ENCODE measurements around the gene AMBP.

The AMBP gene

DNA sequence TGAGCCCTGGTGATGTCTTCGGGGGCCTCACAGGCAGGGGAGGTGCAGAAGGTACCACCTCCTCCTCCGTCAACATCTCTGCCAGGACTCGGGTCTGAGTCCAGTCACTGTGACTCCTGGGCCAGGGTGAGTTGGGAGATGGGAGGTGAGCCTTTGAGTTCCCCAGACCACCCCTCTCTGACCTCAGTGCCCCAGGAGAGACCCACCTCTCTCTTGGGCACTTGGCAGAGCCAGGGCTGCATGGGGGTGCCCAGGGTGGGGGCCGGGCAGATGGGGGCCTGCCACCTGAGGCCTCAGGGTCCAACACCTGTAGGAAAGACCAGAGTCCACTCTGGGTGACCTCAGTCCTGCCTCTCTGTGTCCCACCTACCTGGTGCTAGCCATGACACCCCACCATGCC, 14.2 kb upstream of the AMBP start:
- no peak overlapping the region for H3K4me2 ChIP-seq (ENCODE audit: low read length)

DNA sequence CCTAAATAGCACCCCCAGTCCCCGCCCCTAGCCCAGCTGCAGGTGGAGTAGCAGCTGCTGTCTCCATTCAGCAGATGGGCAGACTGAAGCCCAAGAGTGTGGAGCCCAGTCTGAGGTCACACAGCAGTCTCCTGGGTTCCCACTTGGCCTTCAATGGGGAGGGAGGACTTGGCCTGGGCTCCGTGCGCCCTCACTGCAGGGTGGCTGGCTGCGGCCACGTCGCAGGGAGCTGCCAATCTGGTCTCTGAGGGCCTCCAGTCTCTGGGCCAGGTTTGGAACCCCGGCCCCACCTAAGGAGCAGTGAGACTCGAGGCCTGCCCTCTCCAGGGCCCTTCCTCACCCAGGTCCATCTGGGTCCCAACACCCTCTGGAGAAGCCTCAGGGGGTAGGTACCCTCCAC, 13.6 kb upstream of the AMBP start:
- H3K36me3 ChIP-seq (ENCODE audit: control insufficient read depth, low read length), result no peaks in the 10 kb centered on the region
- no peaks in the 10 kb centered on the region for H4K20me1 ChIP-seq (ENCODE audit: control insufficient read depth, insufficient read depth, low read depth, low read length)
- no peaks in the 10 kb centered on the region for H3K79me2 ChIP-seq (ENCODE audit: control insufficient read depth, low read length)
- H3K9me3 ChIP-seq (ENCODE audit: control insufficient read depth, insufficient read depth, low read length), result no peaks in the 10 kb centered on the region
- no peaks in the 10 kb centered on the region for H3K9me2 ChIP-seq (replicated peaks; ENCODE audit: control insufficient read depth, low read length)
- H3F3A ChIP-seq (ENCODE audit: control insufficient read depth, insufficient read depth), result no peaks in the 10 kb centered on the region
- H3K27me3 ChIP-seq (ENCODE audit: control insufficient read depth, low read length), result peaks cover 4% of the 10 kb centered on the region
- H3K27ac ChIP-seq (ENCODE audit: low read depth, low read length), result no peak overlapping the region
- H3K4me1 ChIP-seq (ENCODE audit: control insufficient read depth, low read length), result no peaks in the 10 kb centered on the region
- H3K4me3 ChIP-seq (ENCODE audit: low read length), result no peak overlapping the region
- TF ChIP-seq, protein P1, sequence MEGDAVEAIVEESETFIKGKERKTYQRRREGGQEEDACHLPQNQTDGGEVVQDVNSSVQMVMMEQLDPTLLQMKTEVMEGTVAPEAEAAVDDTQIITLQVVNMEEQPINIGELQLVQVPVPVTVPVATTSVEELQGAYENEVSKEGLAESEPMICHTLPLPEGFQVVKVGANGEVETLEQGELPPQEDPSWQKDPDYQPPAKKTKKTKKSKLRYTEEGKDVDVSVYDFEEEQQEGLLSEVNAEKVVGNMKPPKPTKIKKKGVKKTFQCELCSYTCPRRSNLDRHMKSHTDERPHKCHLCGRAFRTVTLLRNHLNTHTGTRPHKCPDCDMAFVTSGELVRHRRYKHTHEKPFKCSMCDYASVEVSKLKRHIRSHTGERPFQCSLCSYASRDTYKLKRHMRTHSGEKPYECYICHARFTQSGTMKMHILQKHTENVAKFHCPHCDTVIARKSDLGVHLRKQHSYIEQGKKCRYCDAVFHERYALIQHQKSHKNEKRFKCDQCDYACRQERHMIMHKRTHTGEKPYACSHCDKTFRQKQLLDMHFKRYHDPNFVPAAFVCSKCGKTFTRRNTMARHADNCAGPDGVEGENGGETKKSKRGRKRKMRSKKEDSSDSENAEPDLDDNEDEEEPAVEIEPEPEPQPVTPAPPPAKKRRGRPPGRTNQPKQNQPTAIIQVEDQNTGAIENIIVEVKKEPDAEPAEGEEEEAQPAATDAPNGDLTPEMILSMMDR (IDR thresholded peaks at IDR 0.05; ENCODE audit: low read depth, low read length, poor library complexity, severe bottlenecking), result no peak
- no peak for TF ChIP-seq EZH2phosphoT487 (IDR thresholded peaks at IDR 0.05; ENCODE audit: borderline replicate concordance, low read length)
- no peak overlapping the region for H3K4me2 ChIP-seq (ENCODE audit: low read length)

More for the DNA sequence above, 14.2 kb upstream of the AMBP start:
- no peaks in the 10 kb centered on the region for H4K20me1 ChIP-seq (ENCODE audit: control insufficient read depth, insufficient read depth, low read depth, low read length)
- H3K9me3 ChIP-seq (ENCODE audit: control insufficient read depth, insufficient read depth, low read length), result no peaks in the 10 kb centered on the region
- no peaks in the 10 kb centered on the region for H3K79me2 ChIP-seq (ENCODE audit: control insufficient read depth, low read length)
- H3K27me3 ChIP-seq (ENCODE audit: control insufficient read depth, low read length), result no peaks in the 10 kb centered on the region; the same call in 1 of the 2 replicates
- no peaks in the 10 kb centered on the region for H3K9me2 ChIP-seq (replicated peaks; ENCODE audit: control insufficient read depth, low read length)
- TF ChIP-seq EZH2phosphoT487 (IDR thresholded peaks at IDR 0.05; ENCODE audit: borderline replicate concordance, low read length), result no peak
- TF ChIP-seq, protein P1 (IDR thresholded peaks at IDR 0.05; ENCODE audit: low read depth, low read length, poor library complexity, severe bottlenecking), result no peak
- H3K4me3 ChIP-seq (ENCODE audit: low read length), result no peak overlapping the region
- no peaks in the 10 kb centered on the region for H3F3A ChIP-seq (ENCODE audit: control insufficient read depth, insufficient read depth)
- no peak overlapping the region for H3K27ac ChIP-seq (ENCODE audit: low read depth, low read length)
- no peaks in the 10 kb centered on the region for H3K36me3 ChIP-seq (ENCODE audit: control insufficient read depth, low read length)
- H3K4me1 ChIP-seq (ENCODE audit: control insufficient read depth, low read length), result no peaks in the 10 kb centered on the region

DNA sequence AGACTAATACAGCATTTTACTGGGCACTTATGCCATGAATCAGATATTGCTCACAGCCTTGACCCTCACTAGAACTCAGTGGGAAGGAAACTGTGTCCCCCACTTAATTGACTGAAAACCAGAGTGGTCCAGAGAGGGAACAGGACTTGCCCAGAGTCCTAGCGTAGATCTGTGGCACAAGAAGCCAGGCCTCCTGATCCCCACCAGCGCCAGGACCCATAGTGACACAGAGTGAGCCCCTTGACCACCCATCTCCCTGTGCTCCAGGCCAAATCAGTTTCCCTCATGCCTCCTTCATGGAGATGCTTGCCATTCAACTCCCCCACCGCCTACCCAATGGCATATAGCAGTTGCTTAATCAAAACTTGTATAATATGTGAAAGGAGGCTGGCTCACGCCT, 12.7 kb upstream of the AMBP start:
- Histone ChIP-seq H3K4me2 (ENCODE audit: low read length) (no peak overlapping the region), H3K79me2 (ENCODE audit: control insufficient read depth, low read length) (no peaks in the 10 kb centered on the region), H3K9me3 (ENCODE audit: control insufficient read depth, insufficient read depth, low read length) (no peaks in the 10 kb centered on the region), H3K27ac (ENCODE audit: low read depth, low read length) (no peak overlapping the region), H3F3A (ENCODE audit: control insufficient read depth, insufficient read depth) (no peaks in the 10 kb centered on the region), H3K4me1 (ENCODE audit: control insufficient read depth, low read length) (no peaks in the 10 kb centered on the region), H3K36me3 (ENCODE audit: control insufficient read depth, low read length) (no peaks in the 10 kb centered on the region), H4K20me1 (ENCODE audit: control insufficient read depth, insufficient read depth, low read depth, low read length) (no peaks in the 10 kb centered on the region), H3K9me2 (replicated peaks; ENCODE audit: control insufficient read depth, low read length) (no peaks in the 10 kb centered on the region), H3K4me3 (ENCODE audit: low read length) (no peak overlapping the region), H3K27me3 (ENCODE audit: control insufficient read depth, low read length) (peaks cover 9% of the 10 kb centered on the region)
- TF ChIP-seq, protein P1 (IDR thresholded peaks at IDR 0.05; ENCODE audit: low read depth, low read length, poor library complexity, severe bottlenecking), result no peak
- TF ChIP-seq EZH2phosphoT487 (IDR thresholded peaks at IDR 0.05; ENCODE audit: borderline replicate concordance, low read length), result no peak

Measured in DOHH2 (cell line).